Neural progenitor cell (in vitro differentiated cells): ENCODE data around the gene ZSWIM6.

Experiments
- CTCF ChIP-seq: fragments of 200-600 bp; sonication (generic); IDR thresholded peaks from 2 replicates; pipeline ENCODE4 v1.5.1; 2017; ENCODE audit warnings: antibody characterized with exemption, mild to moderate bottlenecking
- EZH2 ChIP-seq: fragments of 200-600 bp; sonication (generic); IDR thresholded peaks from 2 replicates; pipeline ENCODE4 v1.6.1; 2017; ENCODE audit warnings: antibody characterized with exemption, mild to moderate bottlenecking, moderate library complexity
- EZH2phosphoT487 ChIP-seq: fragments of 200-600 bp; sonication (generic); IDR thresholded peaks from 2 replicates; pipeline ENCODE4 v1.6.1; 2017; ENCODE audit warnings: antibody characterized with exemption

- TF ChIP-seq CTCF (no peak), EZH2 (no peak), EZH2phosphoT487 (no peak)
Measured at GRCh38 chr5:61429906-61430305, 97.8 kb downstream of the ZSWIM6 start.
